Measurements from ENCODE around the gene PODXL2.
"Not testable (repeated sequence)": the region's sequence is repeated elsewhere in the genome, so short reads cannot be mapped to it uniquely, and the experiment has no call there.

PODXL2 gene

DNA sequence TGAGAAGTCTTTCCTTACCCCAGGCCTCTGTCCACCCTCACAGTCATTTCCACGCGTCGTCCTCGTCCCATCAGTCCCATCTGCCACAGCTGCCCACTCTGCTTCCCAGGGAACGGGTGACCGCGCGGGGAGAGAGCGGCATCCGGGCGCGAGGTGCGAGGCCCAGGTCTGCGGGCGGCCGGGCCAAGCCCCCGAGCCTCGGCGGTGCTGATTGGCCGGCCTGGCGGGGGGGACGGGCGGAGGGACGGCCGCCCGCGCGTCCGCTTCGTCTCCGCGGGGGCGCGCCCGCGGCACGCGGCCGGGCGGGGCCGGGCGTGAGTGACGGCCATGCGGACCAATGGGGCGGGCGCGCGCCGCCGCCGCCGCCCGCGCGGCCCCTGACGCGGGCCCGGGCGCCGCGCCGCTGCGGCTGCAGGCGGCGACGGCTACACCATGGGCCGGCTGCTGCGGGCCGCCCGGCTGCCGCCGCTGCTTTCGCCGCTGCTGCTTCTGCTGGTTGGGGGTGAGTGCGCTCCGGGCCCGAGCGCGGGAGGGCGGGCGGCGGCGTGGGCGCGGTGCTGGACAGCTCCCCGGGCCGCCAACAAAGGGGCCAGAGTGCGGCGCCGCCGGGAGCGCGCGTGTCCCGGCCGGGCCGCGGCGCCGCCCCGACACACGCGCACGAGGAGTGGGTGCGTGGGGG, at the start of gene PODXL2:
PODXL2 (plus strand) TSS at position 398 of the 679 bp plus-strand sequence; CDS start at position 433, 35 bp downstream.
- peak; percentile 50 for DNase-seq (ENCODE audit: low spot score)

- no peak for DNase-seq (ENCODE audit: low spot score)
Observed at GRCh38 chr3:127580327-127581060, 48.5 kb upstream of the PODXL2 start.

DNA sequence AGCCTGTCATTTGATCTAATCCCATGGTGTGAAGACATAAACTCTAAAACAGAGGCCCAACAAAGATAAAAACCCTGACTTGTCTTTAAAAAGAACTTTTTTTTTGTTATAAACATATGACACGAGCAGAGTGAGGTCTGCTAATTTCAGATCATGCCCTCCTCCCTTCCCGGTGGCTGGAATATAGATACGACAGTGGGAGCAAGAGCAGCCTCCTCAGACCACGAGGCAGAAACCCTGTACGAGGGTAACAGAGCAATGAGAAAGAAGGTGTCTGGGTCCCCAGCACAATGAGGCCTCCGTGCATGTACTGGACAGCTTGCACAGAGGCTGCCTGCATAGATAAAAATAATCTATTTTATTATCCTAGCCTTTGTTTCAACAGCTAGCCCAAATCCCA, 44.3 kb upstream of the PODXL2 start:
- no peak for DNase-seq (ENCODE audit: low spot score)

- DNase-seq (ENCODE audit: low spot score), result no peak
Observed at GRCh38 chr3:127585163-127585812, 43.7 kb upstream of the PODXL2 start.

- no peak for DNase-seq (ENCODE audit: low spot score)
Observed at GRCh38 chr3:127585813-127586413, 43.1 kb upstream of the PODXL2 start.

DNA sequence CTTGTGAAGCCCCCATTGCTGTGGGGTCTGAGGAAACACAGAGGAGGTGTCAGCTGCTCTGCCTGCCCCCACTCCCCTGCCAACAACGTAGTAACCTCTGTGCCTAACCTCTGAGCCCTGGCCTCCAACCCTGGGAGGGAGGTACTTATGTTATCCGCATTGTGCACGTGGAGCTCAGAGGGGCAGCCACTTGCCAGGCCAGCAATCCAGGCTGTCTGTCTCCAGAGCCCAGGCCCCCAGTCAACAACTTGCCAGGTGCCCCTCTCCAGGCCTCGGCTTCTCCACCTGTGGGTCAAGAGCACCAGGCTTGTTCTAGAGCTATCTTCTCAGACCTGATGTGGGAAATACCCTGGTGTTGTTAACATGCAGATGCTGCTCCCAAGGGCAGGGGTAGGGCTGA, 41.1 kb upstream of the PODXL2 start:
- DNase-seq (ENCODE audit: low spot score), result no peak

DNA sequence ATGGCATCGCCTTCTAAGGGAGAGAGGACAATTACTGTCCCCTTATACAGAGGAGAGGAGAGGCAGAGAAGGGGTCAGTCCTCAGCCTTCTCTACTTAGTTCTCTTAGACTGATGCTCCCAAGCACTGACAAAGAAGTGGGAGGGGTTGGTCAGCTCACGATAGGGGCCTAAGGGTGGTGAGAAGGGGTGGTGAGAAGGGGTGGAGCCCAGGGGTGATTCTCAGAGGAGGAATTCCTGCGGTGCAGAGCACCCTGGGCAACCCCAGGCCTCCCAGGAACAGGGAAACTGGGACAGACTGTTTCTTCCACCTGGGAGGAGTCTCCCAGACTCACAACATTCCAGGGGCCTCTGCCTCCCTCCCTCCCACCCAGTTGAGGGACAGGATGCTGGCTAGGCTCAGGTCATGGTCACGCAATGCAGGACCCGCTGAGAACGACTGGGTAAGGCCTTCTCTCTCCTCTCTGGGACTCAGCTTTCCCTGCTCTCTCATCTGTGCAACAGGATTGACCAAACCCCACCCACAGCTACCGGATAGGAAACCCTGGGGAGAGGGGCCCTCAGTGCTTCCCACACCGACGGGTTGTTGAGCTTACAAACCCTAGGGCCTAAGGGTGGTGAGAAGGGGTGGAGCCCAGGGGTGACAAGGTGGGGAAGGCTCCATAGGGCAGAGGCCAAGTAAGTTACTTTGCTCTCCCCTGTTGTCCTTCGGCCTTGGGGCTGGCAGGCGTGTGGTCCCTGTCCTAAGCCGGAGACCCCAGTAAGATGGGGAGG, 40.0 kb upstream of the PODXL2 start:
- no peak for DNase-seq (ENCODE audit: low spot score)

DNA sequence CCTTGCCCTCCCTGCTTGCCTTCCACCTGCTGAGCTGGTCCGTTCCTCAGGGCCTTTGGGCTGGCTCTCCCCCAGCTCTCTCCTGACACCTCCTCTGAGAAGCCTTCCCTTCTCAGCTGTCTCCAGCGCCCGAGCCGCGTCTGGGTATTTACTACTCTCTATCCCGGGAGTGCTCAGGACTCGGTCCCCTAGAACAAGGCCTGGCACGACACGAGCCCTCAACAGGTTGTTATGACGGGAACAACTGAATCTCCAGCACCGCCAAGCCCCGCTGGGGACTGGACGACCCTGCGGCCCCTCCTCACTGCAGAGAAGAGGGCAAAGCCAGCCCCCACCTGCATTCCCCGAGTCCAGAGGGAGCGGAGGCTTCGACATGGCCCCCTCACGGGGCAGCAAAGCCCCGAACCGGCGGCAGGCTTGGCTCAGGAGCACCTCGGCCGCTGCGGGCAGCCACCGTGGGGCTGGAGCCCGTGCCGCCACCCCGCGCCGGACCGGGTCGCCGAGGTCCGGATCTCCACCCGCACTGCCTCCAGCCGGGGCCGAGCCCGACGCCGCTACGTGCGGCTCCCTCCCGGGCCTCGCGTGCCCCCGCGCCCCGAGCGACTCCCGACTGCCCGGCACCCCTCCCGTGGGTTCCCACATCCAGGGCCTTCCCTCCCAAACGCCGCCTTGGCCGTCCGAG, 39.2 kb upstream of the PODXL2 start:
- DNase-seq (ENCODE audit: low spot score), result no peak

GRCh38 chr3:127590282-127590592, 38.7 kb upstream of the PODXL2 start:
- DNase-seq (ENCODE audit: low spot score), result no peak

DNA sequence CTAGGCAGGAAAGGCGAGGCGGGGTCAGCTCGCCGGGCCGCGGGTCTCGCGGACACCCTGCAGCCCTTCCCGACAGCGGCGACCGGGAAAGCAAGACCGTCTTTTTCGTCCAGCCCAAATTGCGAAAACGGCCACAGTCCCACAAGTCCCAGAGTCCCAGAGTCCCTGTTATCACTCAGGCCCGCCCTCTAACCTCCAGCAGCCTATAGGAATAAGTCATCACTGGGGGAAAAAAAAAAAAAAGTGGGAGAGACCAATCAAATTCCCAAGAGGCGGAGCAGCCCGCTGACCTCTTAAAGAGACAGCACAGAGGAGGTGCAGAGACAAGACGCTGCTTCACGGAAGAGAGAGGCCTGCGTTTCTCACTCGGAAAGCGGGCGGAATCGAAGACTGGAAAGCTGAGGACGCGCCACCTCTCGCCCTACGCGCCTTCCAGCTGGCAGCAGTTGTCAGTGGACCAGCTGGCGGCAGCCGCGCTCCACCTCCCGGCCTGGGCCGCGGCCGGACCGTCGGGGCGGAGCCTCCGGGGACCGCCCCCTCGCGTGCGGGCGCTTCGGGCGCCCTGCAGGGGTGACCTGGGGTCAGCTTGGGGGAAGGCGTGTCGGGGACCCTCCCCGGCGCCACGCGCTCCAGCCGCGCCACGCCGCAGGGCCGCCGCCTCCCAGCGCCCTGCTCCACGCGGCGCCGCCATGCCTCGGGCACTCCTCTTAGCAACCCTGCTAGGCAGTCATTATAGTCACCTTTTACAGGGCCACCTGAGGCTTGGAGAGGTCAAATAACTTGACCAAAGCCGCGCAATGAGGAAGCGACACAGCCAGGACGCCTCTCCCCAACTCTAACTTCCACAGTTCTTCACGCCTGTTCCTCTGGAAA, 38.2 kb upstream of the PODXL2 start, which contains the start of gene TPRA1:
TPRA1 (minus strand) TSS at position 141 of the 873 bp plus-strand sequence. CDS start 10,587 bp downstream, outside the sequence.
- DNase-seq (ENCODE audit: low spot score), result peak; percentile 98

GRCh38 chr3:127593178-127593577, 35.8 kb upstream of the PODXL2 start:
- no peak for DNase-seq (ENCODE audit: low spot score)

- DNase-seq (ENCODE audit: low spot score), result no peak
Observed at GRCh38 chr3:127595303-127595702, 33.7 kb upstream of the PODXL2 start.

GRCh38 chr3:127597020-127597771, 31.8 kb upstream of the PODXL2 start:
- DNase-seq (ENCODE audit: low spot score), result no peak

DNA sequence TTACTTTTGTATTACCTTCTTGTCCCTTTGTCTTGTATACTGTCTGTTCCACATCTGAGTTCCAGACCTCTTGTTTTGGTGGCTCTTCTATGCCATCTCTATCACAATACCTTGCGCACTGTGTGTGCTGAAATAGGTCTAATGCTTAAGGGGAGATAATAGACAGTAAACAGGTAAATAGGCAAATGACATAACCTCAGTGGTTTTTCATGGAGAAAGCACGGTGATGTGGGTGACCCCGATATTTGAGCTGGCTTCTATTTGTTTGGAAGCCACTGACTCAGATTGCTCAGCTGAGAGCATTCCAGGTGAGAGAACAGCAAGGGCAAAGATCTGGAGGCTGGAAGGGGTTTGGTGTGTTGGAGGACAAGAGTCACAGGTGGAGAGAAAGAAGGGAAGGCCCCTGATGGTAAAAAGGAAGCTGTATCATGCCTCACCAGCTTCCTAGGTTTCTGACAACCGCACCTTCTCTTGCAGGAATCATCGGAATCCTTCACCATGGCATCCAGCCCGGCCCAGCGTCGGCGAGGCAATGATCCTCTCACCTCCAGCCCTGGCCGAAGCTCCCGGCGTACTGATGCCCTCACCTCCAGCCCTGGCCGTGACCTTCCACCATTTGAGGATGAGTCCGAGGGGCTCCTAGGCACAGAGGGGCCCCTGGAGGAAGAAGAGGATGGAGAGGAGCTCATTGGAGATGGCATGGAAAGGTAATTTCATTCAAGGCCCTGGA, 30.0 kb upstream of the PODXL2 start:
- DNase-seq (ENCODE audit: low spot score), result no peak

DNA sequence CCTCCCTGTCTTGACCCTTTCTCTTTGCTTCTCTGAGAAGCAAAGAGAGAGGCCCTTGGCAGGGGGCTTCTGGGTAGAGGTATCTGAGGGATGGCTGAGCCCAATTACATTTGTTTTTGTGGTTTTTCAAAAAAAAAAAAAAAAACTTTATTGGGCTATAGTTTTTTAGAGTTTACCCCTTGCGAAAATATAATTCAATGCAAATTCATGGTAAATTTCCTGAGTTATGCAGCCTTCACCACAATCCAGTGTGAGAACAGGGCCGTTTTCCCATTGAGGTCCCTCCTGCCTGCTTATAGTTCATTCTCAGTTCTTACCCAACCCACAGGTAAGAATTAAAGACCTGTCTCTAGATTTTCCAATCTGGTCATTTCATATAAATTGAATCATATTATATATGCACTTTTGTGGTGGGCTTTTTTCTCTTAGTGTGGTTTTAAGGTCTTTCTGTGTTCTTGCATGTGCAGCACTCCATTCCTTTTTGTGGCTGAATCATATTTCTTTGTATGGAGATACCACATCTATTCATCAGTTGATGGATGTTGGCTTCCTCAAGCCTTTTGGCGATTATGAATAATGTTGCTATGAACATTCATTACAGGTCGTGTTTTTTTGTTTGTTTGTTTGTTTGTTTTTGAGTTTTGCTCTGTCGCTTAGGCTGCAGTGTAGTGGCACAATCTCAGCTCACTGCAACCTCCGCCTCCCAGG, 28.1 kb upstream of the PODXL2 start:
- DNase-seq (ENCODE audit: low spot score), result no peak

DNA sequence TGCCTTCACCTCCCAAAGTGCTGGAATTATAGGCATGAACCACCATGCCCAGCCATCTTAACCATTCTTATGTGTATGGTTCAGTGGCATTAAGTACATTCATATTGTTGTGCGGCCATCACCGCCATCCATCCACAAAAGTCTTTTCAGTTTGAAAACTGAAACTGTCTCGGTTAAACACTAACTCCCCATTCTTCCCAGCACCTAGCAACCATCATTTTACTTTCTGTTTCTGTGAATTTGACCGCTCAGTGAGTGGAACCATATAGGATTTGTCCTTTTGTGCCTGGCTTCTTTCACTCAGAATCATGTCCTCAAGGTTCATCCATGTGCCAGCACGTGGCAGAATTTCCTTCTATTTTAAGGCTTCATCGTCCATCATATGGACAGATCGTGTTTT, 24.9 kb upstream of the PODXL2 start:
- DNase-seq (ENCODE audit: low spot score), result no peak

GRCh38 chr3:127604546-127605165, 24.3 kb upstream of the PODXL2 start:
- no peak for DNase-seq (ENCODE audit: low spot score)

- DNase-seq (ENCODE audit: low spot score), result not testable (repeated sequence)
Observed at GRCh38 chr3:127605547-127605946, 23.4 kb upstream of the PODXL2 start.

All from globus pallidus (tissue), 1 donor.